KOPT-K1 (cell line): Measurements from ENCODE around the gene FCER2.

Experiments used
- H3K27ac ChIP-seq: fragments of 200-600 bp; sonication (generic); 2 replicates; pipeline ENCODE4 v1.5.1; 2016; ENCODE audit warnings: antibody characterized with exemption, mild to moderate bottlenecking, low read depth, low read length; ENCODE audit not compliant: poor library complexity, severe bottlenecking
- H3K36me3 ChIP-seq: fragments of 200-600 bp; sonication (generic); 2 replicates; pipeline ENCODE4 v1.5.1; 2017; ENCODE audit warnings: antibody characterized with exemption, mild to moderate bottlenecking, low read length, moderate library complexity; ENCODE audit not compliant: insufficient read depth
- H3K9me3 ChIP-seq: fragments of 200-600 bp; sonication (generic); 2 replicates; pipeline ENCODE4 v1.5.1; 2017; ENCODE audit warnings: antibody characterized with exemption, low read length, mild to moderate bottlenecking; ENCODE audit not compliant: insufficient read depth, poor library complexity, severe bottlenecking

The FCER2 gene

DNA sequence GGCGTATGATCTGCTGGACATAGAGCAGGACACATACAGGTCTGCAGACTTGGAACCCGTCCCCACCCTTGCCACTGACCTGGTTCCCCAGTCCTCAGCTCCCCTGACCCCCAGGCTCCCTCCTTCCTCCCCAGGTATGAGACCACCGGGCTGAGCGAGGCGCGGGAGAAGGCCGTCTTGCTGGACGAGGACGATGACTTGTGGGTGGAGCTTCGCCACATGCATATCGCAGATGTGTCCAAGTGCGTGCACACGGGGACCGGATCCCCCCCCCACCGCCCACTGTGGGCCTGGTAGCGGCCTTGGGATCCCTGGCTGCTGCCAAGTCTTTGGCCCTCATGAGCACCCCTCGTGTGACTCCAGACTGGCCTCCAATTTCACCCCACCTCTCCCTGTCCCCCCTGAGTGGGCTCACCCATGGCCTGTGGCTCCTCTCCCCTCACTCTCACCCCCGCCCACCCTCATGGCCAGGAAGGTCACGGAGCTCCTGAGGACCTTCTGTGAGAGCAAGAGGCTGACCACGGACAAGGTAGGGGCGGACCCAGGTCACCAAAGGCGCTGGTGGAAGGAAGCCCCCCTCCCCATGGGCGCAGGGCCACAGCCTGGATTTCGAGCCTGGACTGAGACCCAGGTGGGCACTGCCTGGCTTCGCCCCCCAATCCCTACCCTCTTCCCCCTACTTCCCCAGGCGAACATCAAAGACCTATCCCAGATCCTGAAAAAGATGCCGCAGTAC is 59.5 kb downstream of the FCER2 start:
- Histone ChIP-seq H3K9me3 (no peaks in the 10 kb centered on the region), H3K36me3 (peaks cover 18% of the 10 kb centered on the region; the same call in 1 of the 2 replicates), H3K27ac (no peak overlapping the region)

- Histone ChIP-seq H3K27ac (no peak overlapping the region), H3K36me3 (peaks cover 18% of the 10 kb centered on the region; the same call in 1 of the 2 replicates), H3K9me3 (no peaks in the 10 kb centered on the region)
Observed at GRCh38 chr19:7641290-7642276, 60.3 kb downstream of the FCER2 start.

DNA sequence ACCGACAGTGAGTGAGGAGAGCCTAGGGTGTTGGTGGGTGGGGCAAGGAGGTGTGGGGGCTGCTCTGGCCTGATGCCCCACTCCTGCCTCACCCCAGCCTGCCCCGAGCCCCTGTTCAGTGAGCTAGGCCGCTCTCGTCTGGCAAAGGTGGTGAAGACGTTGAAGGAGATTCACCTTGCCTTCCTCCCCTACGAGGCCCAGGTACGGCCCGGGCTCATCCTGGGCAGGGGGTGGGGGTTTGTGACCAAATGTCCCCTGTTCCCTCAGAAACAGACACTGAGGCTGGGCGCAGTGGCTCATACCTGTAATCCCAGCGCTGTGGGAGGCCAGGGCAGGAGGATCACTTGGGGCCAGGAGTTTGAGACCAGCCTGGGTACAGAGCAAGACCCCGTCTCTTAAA is 61.1 kb downstream of the FCER2 start:
- Histone ChIP-seq H3K9me3 (no peaks in the 10 kb centered on the region), H3K36me3 (peaks cover 18% of the 10 kb centered on the region; the same call in 1 of the 2 replicates), H3K27ac (no peak overlapping the region)

GRCh38 chr19:7639863-7640348 is 62.0 kb downstream of the FCER2 start:
- H3K9me3 ChIP-seq: no peaks in the 10 kb centered on the region
- peaks cover 17% of the 10 kb centered on the region; the same call in 1 of the 2 replicates for H3K36me3 ChIP-seq
- H3K27ac ChIP-seq: no peak overlapping the region

- no peaks in the 10 kb centered on the region for H3K9me3 ChIP-seq
- peaks cover 9% of the 10 kb centered on the region; the same call in 1 of the 2 replicates for H3K36me3 ChIP-seq
- H3K27ac ChIP-seq: no peak overlapping the region
Observed at GRCh38 chr19:7638802-7639465, 63.0 kb downstream of the FCER2 start.
